ENCODE data around the gene GALNT18. TPM values are rescaled to one million over a fixed set of nuclear protein-coding genes. Genes with fewer than 3 reads are reported as not detected.

Gene GALNT18
- polyA plus RNA-seq, 1 donor from 2014 or later: 7.6 TPM

GRCh38 chr11:11468954-11469353 is 152.9 kb downstream of the GALNT18 start:
- Histone ChIP-seq H3K27ac (ENCODE audit: low read length) (no peak overlapping the region), H3K27me3 (ENCODE audit: insufficient read depth, low read depth, low read length) (no peaks in the 10 kb centered on the region)

GRCh38 chr11:11467312-11467711 is 154.5 kb downstream of the GALNT18 start:
- TF ChIP-seq, protein P1, sequence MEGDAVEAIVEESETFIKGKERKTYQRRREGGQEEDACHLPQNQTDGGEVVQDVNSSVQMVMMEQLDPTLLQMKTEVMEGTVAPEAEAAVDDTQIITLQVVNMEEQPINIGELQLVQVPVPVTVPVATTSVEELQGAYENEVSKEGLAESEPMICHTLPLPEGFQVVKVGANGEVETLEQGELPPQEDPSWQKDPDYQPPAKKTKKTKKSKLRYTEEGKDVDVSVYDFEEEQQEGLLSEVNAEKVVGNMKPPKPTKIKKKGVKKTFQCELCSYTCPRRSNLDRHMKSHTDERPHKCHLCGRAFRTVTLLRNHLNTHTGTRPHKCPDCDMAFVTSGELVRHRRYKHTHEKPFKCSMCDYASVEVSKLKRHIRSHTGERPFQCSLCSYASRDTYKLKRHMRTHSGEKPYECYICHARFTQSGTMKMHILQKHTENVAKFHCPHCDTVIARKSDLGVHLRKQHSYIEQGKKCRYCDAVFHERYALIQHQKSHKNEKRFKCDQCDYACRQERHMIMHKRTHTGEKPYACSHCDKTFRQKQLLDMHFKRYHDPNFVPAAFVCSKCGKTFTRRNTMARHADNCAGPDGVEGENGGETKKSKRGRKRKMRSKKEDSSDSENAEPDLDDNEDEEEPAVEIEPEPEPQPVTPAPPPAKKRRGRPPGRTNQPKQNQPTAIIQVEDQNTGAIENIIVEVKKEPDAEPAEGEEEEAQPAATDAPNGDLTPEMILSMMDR (IDR thresholded peaks at IDR 0.05; ENCODE audit: poor library complexity, severe bottlenecking): no peak
- no peak for TF ChIP-seq EZH2 (IDR thresholded peaks at IDR 0.05; ENCODE audit: borderline replicate concordance, insufficient read depth, low read length, poor library complexity, severe bottlenecking)
- no peak for TF ChIP-seq MXI1 (conservative IDR thresholded peaks at IDR 0.05; ENCODE audit: poor library complexity, severe bottlenecking)
- no peak for TF ChIP-seq RAD21 (conservative IDR thresholded peaks at IDR 0.05)
- TF ChIP-seq POLR2AphosphoS5 (IDR thresholded peaks at IDR 0.05): no peak
- TF ChIP-seq, protein P2, sequence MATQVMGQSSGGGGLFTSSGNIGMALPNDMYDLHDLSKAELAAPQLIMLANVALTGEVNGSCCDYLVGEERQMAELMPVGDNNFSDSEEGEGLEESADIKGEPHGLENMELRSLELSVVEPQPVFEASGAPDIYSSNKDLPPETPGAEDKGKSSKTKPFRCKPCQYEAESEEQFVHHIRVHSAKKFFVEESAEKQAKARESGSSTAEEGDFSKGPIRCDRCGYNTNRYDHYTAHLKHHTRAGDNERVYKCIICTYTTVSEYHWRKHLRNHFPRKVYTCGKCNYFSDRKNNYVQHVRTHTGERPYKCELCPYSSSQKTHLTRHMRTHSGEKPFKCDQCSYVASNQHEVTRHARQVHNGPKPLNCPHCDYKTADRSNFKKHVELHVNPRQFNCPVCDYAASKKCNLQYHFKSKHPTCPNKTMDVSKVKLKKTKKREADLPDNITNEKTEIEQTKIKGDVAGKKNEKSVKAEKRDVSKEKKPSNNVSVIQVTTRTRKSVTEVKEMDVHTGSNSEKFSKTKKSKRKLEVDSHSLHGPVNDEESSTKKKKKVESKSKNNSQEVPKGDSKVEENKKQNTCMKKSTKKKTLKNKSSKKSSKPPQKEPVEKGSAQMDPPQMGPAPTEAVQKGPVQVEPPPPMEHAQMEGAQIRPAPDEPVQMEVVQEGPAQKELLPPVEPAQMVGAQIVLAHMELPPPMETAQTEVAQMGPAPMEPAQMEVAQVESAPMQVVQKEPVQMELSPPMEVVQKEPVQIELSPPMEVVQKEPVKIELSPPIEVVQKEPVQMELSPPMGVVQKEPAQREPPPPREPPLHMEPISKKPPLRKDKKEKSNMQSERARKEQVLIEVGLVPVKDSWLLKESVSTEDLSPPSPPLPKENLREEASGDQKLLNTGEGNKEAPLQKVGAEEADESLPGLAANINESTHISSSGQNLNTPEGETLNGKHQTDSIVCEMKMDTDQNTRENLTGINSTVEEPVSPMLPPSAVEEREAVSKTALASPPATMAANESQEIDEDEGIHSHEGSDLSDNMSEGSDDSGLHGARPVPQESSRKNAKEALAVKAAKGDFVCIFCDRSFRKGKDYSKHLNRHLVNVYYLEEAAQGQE (IDR thresholded peaks at IDR 0.05; ENCODE audit: borderline replicate concordance): no peak
- no peak for TF ChIP-seq EP300 (conservative IDR thresholded peaks at IDR 0.05; ENCODE audit: poor library complexity, severe bottlenecking)
- no peak for TF ChIP-seq TAF1 (IDR thresholded peaks at IDR 0.05; ENCODE audit: low read depth)
- TF ChIP-seq SMC3 (conservative IDR thresholded peaks at IDR 0.05; ENCODE audit: poor library complexity): no peak
- H3K4me3 ChIP-seq (ENCODE audit: low read length): no peak overlapping the region
- H4K20me1 ChIP-seq (ENCODE audit: insufficient read depth): no peaks in the 10 kb centered on the region
- no peaks in the 10 kb centered on the region for H3K9me2 ChIP-seq (ENCODE audit: insufficient read depth, low read length)
- no peaks in the 10 kb centered on the region for H3F3A ChIP-seq (ENCODE audit: insufficient read depth, low read length, poor library complexity, severe bottlenecking)
- H3K27me3 ChIP-seq (ENCODE audit: insufficient read depth, low read depth, low read length): no peaks in the 10 kb centered on the region
- H3K9me3 ChIP-seq (ENCODE audit: low read length): no peaks in the 10 kb centered on the region
- no peaks in the 10 kb centered on the region for H3K79me2 ChIP-seq (replicated peaks; ENCODE audit: insufficient read depth, low read length)
- no peak overlapping the region for H3K27ac ChIP-seq (ENCODE audit: low read length)
- no peaks in the 10 kb centered on the region for H3K36me3 ChIP-seq (ENCODE audit: insufficient read depth, low read length)
- no peak overlapping the region for H2AFZ ChIP-seq (ENCODE audit: low read depth, low read length)
- no peak overlapping the region for H3K9ac ChIP-seq (ENCODE audit: low read length)
- no peak overlapping the region for H3K4me2 ChIP-seq (ENCODE audit: low read length)

More at GRCh38 chr11:11468954-11469353, 152.9 kb downstream of the GALNT18 start:
- H3K9ac ChIP-seq (ENCODE audit: low read length): no peak overlapping the region
- H3K9me3 ChIP-seq (ENCODE audit: low read length): no peaks in the 10 kb centered on the region
- H3K4me2 ChIP-seq (ENCODE audit: low read length): no peak overlapping the region
- no peaks in the 10 kb centered on the region for H3K79me2 ChIP-seq (replicated peaks; ENCODE audit: insufficient read depth, low read length)
- H3K4me3 ChIP-seq (ENCODE audit: low read length): no peak overlapping the region
- H2AFZ ChIP-seq (ENCODE audit: low read depth, low read length): no peak overlapping the region
- no peaks in the 10 kb centered on the region for H3K36me3 ChIP-seq (ENCODE audit: insufficient read depth, low read length)
- TF ChIP-seq POLR2AphosphoS5 (IDR thresholded peaks at IDR 0.05) (no peak), RAD21 (conservative IDR thresholded peaks at IDR 0.05) (no peak), EP300 (conservative IDR thresholded peaks at IDR 0.05; ENCODE audit: poor library complexity, severe bottlenecking) (no peak), TAF1 (IDR thresholded peaks at IDR 0.05; ENCODE audit: low read depth) (no peak), MXI1 (conservative IDR thresholded peaks at IDR 0.05; ENCODE audit: poor library complexity, severe bottlenecking) (no peak), SMC3 (conservative IDR thresholded peaks at IDR 0.05; ENCODE audit: poor library complexity) (no peak), EZH2 (IDR thresholded peaks at IDR 0.05; ENCODE audit: borderline replicate concordance, insufficient read depth, low read length, poor library complexity, severe bottlenecking) (no peak)
- TF ChIP-seq, protein P1 (IDR thresholded peaks at IDR 0.05; ENCODE audit: poor library complexity, severe bottlenecking): no peak
- TF ChIP-seq, protein P2 (IDR thresholded peaks at IDR 0.05; ENCODE audit: borderline replicate concordance): no peak
- no peaks in the 10 kb centered on the region for H4K20me1 ChIP-seq (ENCODE audit: insufficient read depth)
- H3K9me2 ChIP-seq (ENCODE audit: insufficient read depth, low read length): no peaks in the 10 kb centered on the region
- H3F3A ChIP-seq (ENCODE audit: insufficient read depth, low read length, poor library complexity, severe bottlenecking): no peaks in the 10 kb centered on the region

All from neural cell (in vitro differentiated cells).